Esophagus muscularis mucosa (tissue), 3 donors: ENCODE results near the gene RWDD1.

ENCODE experiments used
- CTCF ChIP-seq, 3 experiments: fragments of 200-600 bp in 2 of 3; fragments of 450-650 bp in 1 of 3; sonication (generic) in 2 of 3; IDR thresholded peaks; one replicate each; pipeline ENCODE4 v1.5.1; 2017 to 2019; ENCODE audit warnings: antibody characterized with exemption in 3 of 3, mild to moderate bottlenecking in 2 of 3, moderate library complexity in 1 of 3
- POLR2A ChIP-seq: fragments of 450-650 bp; IDR thresholded peaks from one replicate; pipeline ENCODE4 v1.6.1; 2017; ENCODE audit warnings: antibody characterized with exemption, moderate library complexity, mild to moderate bottlenecking, low read depth
- POLR2AphosphoS5 ChIP-seq, 2 donors: sonication (generic); formaldehyde crosslinking; IDR thresholded peaks; one replicate each; pipeline ENCODE4 v1.6.1; 2017; ENCODE audit warnings: antibody characterized with exemption in 2 of 2

- no peak for TF ChIP-seq CTCF (IDR thresholded peaks at IDR 0.05)
- no peak for TF ChIP-seq POLR2A
- no peak for TF ChIP-seq POLR2AphosphoS5 (IDR thresholded peaks at IDR 0.05)
Measured at GRCh38 chr6:116595247-116595646, 23.9 kb downstream of the RWDD1 start.
